ENCODE data around the gene EXO5.
"Not testable (repeated sequence)": the region's sequence is repeated elsewhere in the genome, so short reads cannot be mapped to it uniquely, and the experiment has no call there.

Gene EXO5

DNA sequence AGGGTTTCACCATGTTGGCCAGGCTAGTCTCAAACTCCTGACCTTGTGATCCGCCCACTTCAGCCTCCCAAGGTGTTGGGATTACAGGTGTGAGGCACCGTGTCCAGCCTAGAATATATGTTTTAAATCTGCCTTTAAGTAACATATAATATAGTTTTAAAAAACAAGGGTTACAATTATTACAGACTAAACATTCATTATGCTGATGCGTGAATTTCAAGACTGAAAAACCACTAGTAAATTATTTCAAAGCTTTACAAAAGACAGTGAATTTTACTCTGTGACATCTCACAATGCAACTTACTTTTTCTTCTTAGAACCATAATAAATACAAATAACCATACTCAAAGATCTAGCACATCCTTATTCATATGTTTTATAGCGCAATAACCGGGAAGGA is 47.6 kb downstream of the EXO5 start:
- DNase-seq: no peak

DNA sequence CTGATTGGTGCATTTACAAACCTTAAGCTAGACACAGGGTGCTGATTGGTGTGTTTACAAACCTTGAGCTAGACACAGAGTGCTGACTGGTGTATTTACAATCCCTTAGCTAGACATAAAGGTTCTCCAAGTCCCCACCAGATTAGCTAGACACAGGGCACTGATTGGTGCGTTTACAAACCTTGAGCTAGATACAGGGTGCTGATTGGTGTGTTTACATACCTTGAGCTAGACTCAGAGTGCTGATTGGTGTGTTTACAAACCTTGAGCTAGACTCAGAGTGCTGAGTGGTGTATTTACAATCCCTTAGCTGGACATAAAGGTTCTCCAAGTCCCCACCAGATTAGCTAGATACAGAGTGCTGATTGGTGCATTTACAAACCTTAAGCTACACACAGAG is 49.7 kb downstream of the EXO5 start:
- DNase-seq: not testable (repeated sequence)

DNA sequence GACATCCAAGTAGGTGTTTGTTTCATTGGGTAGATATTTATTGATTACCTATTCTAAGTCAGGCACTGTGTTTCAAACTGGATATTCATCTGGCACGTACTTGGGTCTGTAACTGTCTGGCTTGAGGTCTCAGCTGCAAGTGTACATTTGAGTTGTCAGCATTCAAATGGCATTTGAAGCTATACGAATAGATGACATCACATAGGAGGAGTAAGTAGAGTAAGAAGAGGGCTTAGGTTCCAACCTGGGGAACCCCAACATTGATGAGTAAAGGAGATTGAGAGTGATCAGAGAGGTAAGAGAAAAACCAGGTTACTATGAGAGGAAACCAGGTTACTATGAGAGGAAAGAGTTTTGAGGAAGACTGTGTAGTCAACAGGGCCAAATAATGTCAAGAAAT is 53.6 kb downstream of the EXO5 start:
- DNase-seq: no peak

GRCh38 chr1:40563266-40563665 is 54.7 kb downstream of the EXO5 start:
- DNase-seq: no peak

DNA sequence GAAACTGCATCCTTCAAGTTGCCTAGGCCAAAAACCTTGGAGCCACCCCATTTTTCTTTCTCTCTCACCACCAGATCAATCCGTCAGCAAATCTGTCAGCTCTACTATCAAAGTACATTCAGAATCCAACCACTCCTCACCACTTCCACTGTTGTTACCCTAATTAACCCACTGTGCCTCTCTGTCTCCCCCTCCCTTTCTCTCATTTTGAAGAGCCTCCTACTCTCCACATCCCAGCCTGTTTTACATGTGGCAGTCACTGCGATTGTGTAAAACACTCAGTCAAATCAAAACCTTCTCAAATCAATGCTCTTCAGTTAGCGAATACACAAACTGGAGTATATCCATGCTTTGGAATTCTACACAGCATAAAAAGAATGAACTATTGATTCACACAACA is 55.9 kb downstream of the EXO5 start:
- no peak for DNase-seq

- no peak for DNase-seq
These were observed 56.3 kb downstream of the EXO5 start for GRCh38 chr1:40564913-40565312.
